Stimulated activated CD8-positive, alpha-beta memory T cell treated with anti-CD3 and anti-CD28 coated beads, Interleukin-15, amount 100 ng/mL, for 48 hours (primary cell): ENCODE data around the gene SEZ6.
"Not testable (repeated sequence)": the region's sequence is repeated elsewhere in the genome, so short reads cannot be mapped to it uniquely, and the experiment has no call there.

Source experiments
- DNase-seq, 2 donors: peaks; one replicate each; pipeline ENCODE4 v3.0.0-alpha.2; 2020; ENCODE audit warnings: low read depth in 2 of 2

SEZ6 gene

GRCh38 chr17:28935744-28936460 is 69.9 kb downstream of the SEZ6 start:
- no peak for DNase-seq

- not testable (repeated sequence) for DNase-seq
These were observed 71.3 kb downstream of the SEZ6 start for GRCh38 chr17:28934508-28934907.

- DNase-seq, result no peak
These were observed 76.0 kb downstream of the SEZ6 start for GRCh38 chr17:28929787-28930186.

- peak in 1 of 2 donors; percentile 23 for DNase-seq
These were observed 77.8 kb downstream of the SEZ6 start for GRCh38 chr17:28928061-28928460.

GRCh38 chr17:28926786-28927185 is 79.0 kb downstream of the SEZ6 start:
- DNase-seq, result no peak

- DNase-seq, result no peak
These were observed 79.5 kb downstream of the SEZ6 start for GRCh38 chr17:28926366-28926765.

- DNase-seq, result peak in 1 of 2 donors; percentile 24
These were observed 79.9 kb downstream of the SEZ6 start for GRCh38 chr17:28925912-28926365.

GRCh38 chr17:28920201-28920600 is 85.6 kb downstream of the SEZ6 start:
- DNase-seq, result no peak

- no peak for DNase-seq
These were observed 87.5 kb downstream of the SEZ6 start for GRCh38 chr17:28918295-28918694.

GRCh38 chr17:28917465-28917864 is 88.4 kb downstream of the SEZ6 start:
- no peak for DNase-seq

- no peak for DNase-seq
These were observed 88.8 kb downstream of the SEZ6 start for GRCh38 chr17:28917029-28917428.

GRCh38 chr17:28916302-28916934 is 89.4 kb downstream of the SEZ6 start:
- no peak for DNase-seq

- DNase-seq, result no peak
These were observed 92.9 kb downstream of the SEZ6 start for GRCh38 chr17:28912938-28913333.

- no peak for DNase-seq
These were observed 93.4 kb downstream of the SEZ6 start for GRCh38 chr17:28912281-28912937.

- DNase-seq, result no peak
These were observed 94.3 kb downstream of the SEZ6 start for GRCh38 chr17:28911411-28912045.

GRCh38 chr17:28910534-28910933 is 95.3 kb downstream of the SEZ6 start:
- DNase-seq, result no peak

GRCh38 chr17:28908640-28909167 is 97.1 kb downstream of the SEZ6 start:
- no peak for DNase-seq

- DNase-seq, result no peak
These were observed 97.9 kb downstream of the SEZ6 start for GRCh38 chr17:28907709-28908475.

- DNase-seq, result no peak
These were observed 99.0 kb downstream of the SEZ6 start for GRCh38 chr17:28906706-28907438.

GRCh38 chr17:28906276-28906675 is 99.6 kb downstream of the SEZ6 start:
- DNase-seq, result no peak
